ENCODE results near the gene CDC42BPB. TPM values are rescaled to one million over a fixed set of nuclear protein-coding genes. Genes with fewer than 3 reads are reported as not detected.

CDC42BPB gene
- total and polyA plus RNA-seq, 2 of the 13 experiments (the other 11 are each of a cell fraction or from before 2014, with no cell fraction given), result 19.7 to 32.3 TPM

- H3K27ac ChIP-seq (ENCODE audit: extremely low read length, insufficient read depth, low read length), result no peak overlapping the region
- H3K9ac ChIP-seq (ENCODE audit: insufficient read depth, low read depth, low read length), result no peak overlapping the region
- ATAC-seq (no peak), FAIRE-seq (no peak), DNase-seq (ENCODE audit: low spot score) (no peak)
- H3K9me3 ChIP-seq (ENCODE audit: low read length), result no peaks in the 10 kb centered on the region
- no peaks in the 10 kb centered on the region; a peak in 1 of 5 replicates for H3K27me3 ChIP-seq (ENCODE audit: control insufficient read depth in 1 of 2, insufficient read depth in 2 of 2, low read length in 2 of 2)
- H3K4me3 ChIP-seq (replicated peaks in 1 of 3; ENCODE audit: insufficient read depth in 1 of 3, low read depth in 2 of 3, low read length in 3 of 3), result no peak overlapping the region
- CTCF ChIA-PET (ENCODE audit: low intra/inter-chr PET ratio, low total read pairs), result no interaction called here
- H2AFZ ChIP-seq (ENCODE audit: low read length), result no peak overlapping the region
- H3K4me1 ChIP-seq (ENCODE audit: insufficient read depth, low read length), result no peaks in the 10 kb centered on the region
- in situ Hi-C loops (cut with HindIII; ENCODE audit: extremely low pct_ligation_motif_present, low pct_unique_long_range_greater_than_20kb) (no loop called here), intact Hi-C loops (cut with micrococcal nuclease; ENCODE audit: unreplicated experiment) (no loop called here)
- POLR2A ChIA-PET, result no interaction called here
- no peaks in the 10 kb centered on the region for H3K79me2 ChIP-seq (ENCODE audit: insufficient read depth, low read length)
- BruUV-seq (replicated peaks), result no TSS peak
- TF ChIP-seq ZNF207 (IDR thresholded peaks at IDR 0.05; ENCODE audit: borderline replicate concordance) (no peak), ZFYVE20 (CRISPR knock-in tag; IDR thresholded peaks at IDR 0.05; ENCODE audit: borderline replicate concordance, low read depth) (no peak), ZHX2 (IDR thresholded peaks at IDR 0.05; ENCODE audit: low read depth) (no peak), ZHX2 (CRISPR knock-in tag; IDR thresholded peaks at IDR 0.05; ENCODE audit: borderline replicate concordance) (no peak), ZNF775 (CRISPR knock-in tag; IDR thresholded peaks at IDR 0.05; ENCODE audit: borderline replicate concordance) (no peak), ATF2 (CRISPR knock-in tag; IDR thresholded peaks at IDR 0.05) (no peak), ZBTB33 (CRISPR knock-in tag; IDR thresholded peaks at IDR 0.05) (peak; percentile 46; the same call in 1 of the 2 replicates)
- H3K4me2 ChIP-seq (ENCODE audit: low read depth, low read length), result no peak overlapping the region
- H4K20me1 ChIP-seq (ENCODE audit: insufficient read depth, low read length), result no peaks in the 10 kb centered on the region
- H3K36me3 ChIP-seq (replicated peaks in 1 of 2; ENCODE audit: control insufficient read depth in 1 of 2, insufficient read depth in 2 of 2, low read length in 2 of 2), result peaks cover 22 to 64% of the 10 kb centered on the region in 2 experiments; a peak in 4 of 5 replicates
- 98% methylated on average over 17 of the region's 17 CpGs for WGBS (ENCODE audit: low lambda C conversion rate)
Observed at GRCh38 chr14:102975662-102976061, 81.7 kb downstream of the CDC42BPB start.
